Endothelial cell (in vitro differentiated cells): ENCODE data around the gene OSR1. TPM values are rescaled to one million over a fixed set of nuclear protein-coding genes. Genes with fewer than 3 reads are reported as not detected.
A peak's percentile ranks its signal among the peaks of the same experiment; 100 is the strongest.

Source experiments
- DNase-seq: peaks from one replicate; pipeline ENCODE4 v3.0.0; 2021; ENCODE audit warnings: low spot score
- H3K27ac Mint-ChIP-seq: one replicate; pipeline ENCODE4 v1.8.0; 2021; ENCODE audit warnings: mixed read lengths, inconsistent platforms; ENCODE audit not compliant: unreplicated experiment
- H3K27me3 Mint-ChIP-seq: one replicate; pipeline ENCODE4 v1.8.0; 2021; ENCODE audit warnings: mild to moderate bottlenecking, moderate library complexity, mixed read lengths, inconsistent platforms; ENCODE audit not compliant: unreplicated experiment
- H3K36me3 Mint-ChIP-seq: one replicate; pipeline ENCODE4 v1.8.0; 2021; ENCODE audit warnings: mild to moderate bottlenecking, low read depth, mixed read lengths, inconsistent platforms; ENCODE audit not compliant: unreplicated experiment
- H3K4me1 Mint-ChIP-seq: one replicate; pipeline ENCODE4 v1.8.0; 2021; ENCODE audit warnings: mild to moderate bottlenecking, mixed read lengths, inconsistent platforms; ENCODE audit not compliant: unreplicated experiment
- H3K4me3 Mint-ChIP-seq: one replicate; pipeline ENCODE4 v1.8.0; 2021; ENCODE audit warnings: mild to moderate bottlenecking, mixed read lengths, inconsistent platforms; ENCODE audit not compliant: unreplicated experiment
- H3K9me3 Mint-ChIP-seq: one replicate; pipeline ENCODE4 v1.8.0; 2021; ENCODE audit warnings: mixed read lengths, inconsistent platforms; ENCODE audit not compliant: unreplicated experiment
- total RNA-seq: library from RNA; stranded (reverse); fragmentation: NEBNext Ultra II Directional; extraction: Animal tissue kit (Norgen Biotek cat#: 25700); gene quantifications from one replicate; pipeline ENCODE4 v1.2.1, GENCODE V29; 2021; ENCODE audit not compliant: unreplicated experiment
- TF ChIP-seq, protein P1 (sequence below): fragments of 200-600 bp; sonication (generic); IDR thresholded peaks from one replicate; pipeline ENCODE4 v1.5.0; 2021; ENCODE audit warnings: antibody characterized with exemption; ENCODE audit not compliant: unreplicated experiment

The OSR1 gene
- total RNA-seq, 1 donor from 2014 or later = 0.26 TPM

GRCh38 chr2:19368760-19369159 is 10.3 kb upstream of the OSR1 start:
- TF ChIP-seq, protein P1, sequence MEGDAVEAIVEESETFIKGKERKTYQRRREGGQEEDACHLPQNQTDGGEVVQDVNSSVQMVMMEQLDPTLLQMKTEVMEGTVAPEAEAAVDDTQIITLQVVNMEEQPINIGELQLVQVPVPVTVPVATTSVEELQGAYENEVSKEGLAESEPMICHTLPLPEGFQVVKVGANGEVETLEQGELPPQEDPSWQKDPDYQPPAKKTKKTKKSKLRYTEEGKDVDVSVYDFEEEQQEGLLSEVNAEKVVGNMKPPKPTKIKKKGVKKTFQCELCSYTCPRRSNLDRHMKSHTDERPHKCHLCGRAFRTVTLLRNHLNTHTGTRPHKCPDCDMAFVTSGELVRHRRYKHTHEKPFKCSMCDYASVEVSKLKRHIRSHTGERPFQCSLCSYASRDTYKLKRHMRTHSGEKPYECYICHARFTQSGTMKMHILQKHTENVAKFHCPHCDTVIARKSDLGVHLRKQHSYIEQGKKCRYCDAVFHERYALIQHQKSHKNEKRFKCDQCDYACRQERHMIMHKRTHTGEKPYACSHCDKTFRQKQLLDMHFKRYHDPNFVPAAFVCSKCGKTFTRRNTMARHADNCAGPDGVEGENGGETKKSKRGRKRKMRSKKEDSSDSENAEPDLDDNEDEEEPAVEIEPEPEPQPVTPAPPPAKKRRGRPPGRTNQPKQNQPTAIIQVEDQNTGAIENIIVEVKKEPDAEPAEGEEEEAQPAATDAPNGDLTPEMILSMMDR = no peak
- no peak for DNase-seq
- H3K27ac Mint-ChIP-seq = no peak overlapping the region
- H3K27me3 Mint-ChIP-seq = peaks cover 4% of the 10 kb centered on the region
- H3K4me3 Mint-ChIP-seq = no peak overlapping the region
- H3K9me3 Mint-ChIP-seq = no peaks in the 10 kb centered on the region
- no peaks in the 10 kb centered on the region for H3K36me3 Mint-ChIP-seq
- H3K4me1 Mint-ChIP-seq = peaks cover 16% of the 10 kb centered on the region

GRCh38 chr2:19367326-19367725 is 8.9 kb upstream of the OSR1 start:
- Mint-ChIP-seq H3K9me3 (no peaks in the 10 kb centered on the region), H3K4me3 (no peak overlapping the region), H3K27me3 (peaks cover 4% of the 10 kb centered on the region), H3K27ac (no peak overlapping the region), H3K4me1 (peaks cover 28% of the 10 kb centered on the region), H3K36me3 (no peaks in the 10 kb centered on the region)
- TF ChIP-seq, protein P1 = no peak
- DNase-seq = no peak

GRCh38 chr2:19365126-19365525 is 6.7 kb upstream of the OSR1 start:
- peaks cover 21% of the 10 kb centered on the region for H3K4me1 Mint-ChIP-seq
- no peak overlapping the region for H3K27ac Mint-ChIP-seq
- no peaks in the 10 kb centered on the region for H3K9me3 Mint-ChIP-seq
- peaks cover 19% of the 10 kb centered on the region for H3K27me3 Mint-ChIP-seq
- H3K4me3 Mint-ChIP-seq = no peak overlapping the region
- TF ChIP-seq, protein P1 = no peak
- H3K36me3 Mint-ChIP-seq = no peaks in the 10 kb centered on the region
- DNase-seq = no peak

GRCh38 chr2:19364014-19364413 is 5.6 kb upstream of the OSR1 start:
- Mint-ChIP-seq H3K36me3 (no peaks in the 10 kb centered on the region), H3K27me3 (peaks cover 21% of the 10 kb centered on the region), H3K4me3 (no peak overlapping the region), H3K9me3 (no peaks in the 10 kb centered on the region), H3K27ac (no peak overlapping the region), H3K4me1 (peaks cover 21% of the 10 kb centered on the region)
- TF ChIP-seq, protein P1 = no peak
- no peak for DNase-seq

- DNase-seq = no peak
- peak overlapping the region; percentile 86 for H3K4me3 Mint-ChIP-seq
Observed at GRCh38 chr2:19363474-19363778, 5.0 kb upstream of the OSR1 start.

More at GRCh38 chr2:19363474-19363778, 5.0 kb upstream of the OSR1 start:
- TF ChIP-seq, protein P1 = no peak
- Mint-ChIP-seq H3K27ac (no peak overlapping the region), H3K4me1 (peaks cover 21% of the 10 kb centered on the region), H3K27me3 (peaks cover 21% of the 10 kb centered on the region), H3K36me3 (no peaks in the 10 kb centered on the region), H3K9me3 (no peaks in the 10 kb centered on the region)
